NOMO-1 treated with DMSO at 0.1 percent for 48 hours (cell line): ENCODE results near the gene IFNK.

ENCODE experiments used
- DNase-seq: peaks from one replicate; lab custom pipeline; 2025; ENCODE audit not compliant: unreplicated experiment; lab: John Stamatoyannopoulos, UW

IFNK gene

DNA sequence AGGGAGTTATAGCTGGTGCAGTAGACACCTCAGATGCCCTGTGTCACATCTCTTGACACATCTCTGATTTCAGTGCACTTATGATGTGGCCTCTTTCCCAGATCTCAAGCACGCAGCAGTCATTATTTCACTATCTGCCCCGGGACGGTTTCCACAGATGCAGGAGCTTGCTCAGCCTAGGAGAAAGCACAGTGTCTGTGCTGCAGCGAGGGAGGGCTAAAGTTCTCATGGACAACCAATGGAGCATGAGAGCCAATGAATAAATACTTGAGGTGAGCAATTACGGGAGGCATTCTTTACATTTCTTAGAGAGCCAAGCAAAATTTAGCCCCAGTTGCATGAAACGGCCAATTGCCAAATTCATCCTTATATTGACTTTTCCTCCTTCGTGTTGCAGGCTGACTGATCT lies 12.9 kb downstream of the IFNK start:
- no peak for DNase-seq

DNA sequence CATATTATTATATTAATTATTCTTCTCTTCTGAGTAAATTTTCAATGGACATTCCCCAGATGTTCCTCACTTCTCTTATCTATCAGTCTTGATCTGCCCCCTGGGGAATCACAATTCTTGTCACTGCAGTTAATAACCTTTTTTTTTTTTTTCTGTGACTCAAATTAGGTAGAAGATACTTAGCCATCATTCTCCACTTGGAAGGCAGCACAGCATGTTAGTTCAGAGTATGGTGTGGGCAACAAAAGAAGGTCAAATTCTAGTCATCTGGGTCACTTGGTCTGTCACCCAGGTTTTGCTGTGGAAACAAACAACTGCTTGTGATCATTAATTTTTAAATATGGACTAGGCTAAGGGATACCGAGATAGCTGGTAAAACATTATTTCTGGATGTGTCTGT lies 13.7 kb downstream of the IFNK start:
- no peak for DNase-seq

DNA sequence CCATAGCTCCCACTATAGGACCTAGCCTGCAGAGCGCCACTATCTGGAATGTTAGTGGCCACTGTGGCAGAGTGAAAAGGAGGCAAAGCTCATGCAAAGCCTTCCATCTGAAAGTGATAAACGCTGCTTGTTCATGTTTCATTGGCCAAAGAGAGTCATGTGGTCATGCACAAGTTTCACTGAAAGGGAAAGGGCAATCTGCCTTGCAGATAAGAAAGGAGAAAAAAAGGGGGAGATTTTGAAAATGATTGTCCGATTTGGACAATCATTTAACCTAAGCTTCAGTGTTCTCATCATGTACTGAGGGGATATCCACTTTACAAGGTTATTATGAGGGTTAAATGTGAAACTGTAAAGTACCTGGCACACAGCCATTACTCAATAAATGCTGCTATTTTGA lies 14.6 kb downstream of the IFNK start:
- DNase-seq: no peak

DNA sequence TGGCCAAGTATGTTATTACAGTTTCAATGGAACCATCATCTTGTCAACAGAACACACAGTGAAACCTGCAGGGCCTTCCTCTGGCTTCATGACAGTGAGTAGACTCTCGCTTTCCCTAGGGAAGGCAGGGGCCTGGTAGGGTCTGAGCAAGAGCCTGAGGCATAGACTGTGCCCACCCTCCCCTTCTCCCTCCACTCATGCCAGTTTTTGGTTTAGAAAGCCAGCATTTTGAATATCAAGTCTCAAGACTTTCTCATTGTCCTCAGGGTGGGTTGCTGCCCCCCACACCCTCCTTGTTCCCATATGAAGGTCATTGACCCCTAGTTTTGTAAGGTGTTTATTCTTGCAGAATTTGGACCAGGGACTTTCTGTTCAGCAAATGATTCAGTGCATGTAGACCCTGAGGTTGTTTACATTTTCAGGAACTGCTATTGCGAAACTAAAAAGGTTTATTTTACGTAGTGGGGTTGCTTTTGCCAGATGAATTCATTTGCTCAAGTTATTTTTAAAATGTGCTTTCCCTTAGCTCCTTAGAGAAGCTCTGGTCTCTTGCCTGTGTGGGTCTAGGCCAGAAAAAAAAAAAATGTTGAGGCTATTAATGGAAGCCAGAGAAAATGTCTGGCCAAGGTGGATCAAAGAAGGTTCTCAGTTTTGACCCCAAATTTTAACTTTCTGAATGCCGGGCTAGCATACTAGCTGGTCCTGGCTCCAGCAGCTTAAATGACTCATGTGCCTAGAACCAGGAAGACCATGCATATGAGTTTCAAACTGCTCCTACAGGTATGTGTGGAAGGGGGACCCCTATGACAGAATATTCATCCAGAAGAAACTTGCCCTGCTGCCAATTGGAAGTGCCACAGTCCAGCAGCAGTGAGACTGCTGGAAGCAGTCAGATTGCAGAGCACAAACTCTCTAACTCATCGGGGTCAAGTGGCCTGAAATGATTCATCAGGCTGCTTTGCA lies 15.7 kb downstream of the IFNK start:
- DNase-seq: no peak

DNA sequence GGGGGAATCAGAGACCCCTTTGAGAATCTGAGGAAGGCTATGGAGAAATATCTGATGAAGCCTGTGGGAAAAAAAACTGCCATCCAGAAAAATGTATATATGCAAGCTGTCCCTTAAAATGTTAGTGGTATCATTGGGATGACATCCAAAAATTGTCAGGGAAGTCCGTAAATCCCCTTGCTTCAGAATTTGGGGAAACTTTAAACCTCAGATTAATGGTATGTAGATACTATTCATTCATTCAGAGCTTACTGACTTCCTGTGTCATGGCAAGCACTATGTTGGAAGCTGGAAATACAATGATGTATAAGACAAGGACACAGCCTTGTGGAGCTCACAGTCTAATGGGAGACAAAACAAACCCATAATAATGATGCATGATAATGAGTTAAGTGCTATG lies 16.4 kb downstream of the IFNK start:
- no peak for DNase-seq

DNA sequence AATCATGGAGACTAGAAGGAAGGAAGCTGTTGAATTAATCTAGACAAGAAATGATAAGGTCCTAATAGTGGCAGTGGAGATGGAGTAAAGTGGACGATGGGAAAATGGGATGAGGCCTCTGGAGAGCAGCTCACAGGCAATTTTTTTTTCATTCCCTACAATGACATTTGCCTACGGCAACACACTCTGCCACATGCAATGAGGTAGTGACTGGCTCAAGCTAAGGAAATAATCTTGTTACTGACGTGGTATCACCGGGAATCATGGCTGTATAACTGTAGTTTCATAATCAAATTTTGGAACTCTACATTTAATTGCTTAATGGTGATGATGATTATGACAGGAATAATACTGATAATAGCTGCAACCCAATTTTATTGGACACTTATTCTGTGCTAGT lies 17.6 kb downstream of the IFNK start:
- DNase-seq: no peak

DNA sequence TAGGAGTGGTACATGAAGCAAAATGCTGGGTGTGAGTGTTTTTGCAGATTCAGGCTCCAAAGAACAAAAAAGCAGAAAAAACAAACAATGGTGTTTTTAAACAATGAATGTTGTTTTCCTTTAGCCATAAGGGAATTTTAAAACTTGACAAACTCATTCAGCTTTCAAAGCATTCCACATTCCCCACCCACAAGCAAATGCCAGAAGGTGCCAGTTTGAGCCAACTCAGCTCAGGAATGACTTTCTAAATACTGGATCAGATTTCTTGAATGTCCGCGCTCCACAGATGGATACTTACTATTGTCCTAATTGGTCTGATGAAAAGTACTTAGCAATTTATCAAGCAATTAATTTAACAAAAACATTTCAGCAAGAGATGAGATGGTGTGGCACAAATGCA lies 18.4 kb downstream of the IFNK start:
- DNase-seq: no peak

DNA sequence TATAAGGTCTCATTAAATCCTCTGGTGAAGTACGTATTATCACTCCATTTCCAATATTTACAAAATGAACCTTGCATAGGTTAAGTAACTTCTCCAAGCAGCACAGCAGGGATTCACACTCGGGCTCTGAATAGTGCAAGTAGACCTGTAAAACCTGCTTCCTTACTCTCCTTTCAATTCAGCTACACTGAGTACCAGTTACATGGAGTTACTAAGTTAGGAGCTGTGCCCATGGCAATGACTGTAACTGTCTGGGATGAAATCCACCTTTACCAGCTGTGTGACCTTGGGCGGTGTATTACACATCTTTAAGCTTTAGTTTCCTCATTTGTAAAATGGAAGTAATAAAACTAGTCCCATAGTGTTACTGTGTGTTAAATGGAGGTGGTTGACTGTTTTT lies 21.4 kb downstream of the IFNK start:
- no peak for DNase-seq

DNA sequence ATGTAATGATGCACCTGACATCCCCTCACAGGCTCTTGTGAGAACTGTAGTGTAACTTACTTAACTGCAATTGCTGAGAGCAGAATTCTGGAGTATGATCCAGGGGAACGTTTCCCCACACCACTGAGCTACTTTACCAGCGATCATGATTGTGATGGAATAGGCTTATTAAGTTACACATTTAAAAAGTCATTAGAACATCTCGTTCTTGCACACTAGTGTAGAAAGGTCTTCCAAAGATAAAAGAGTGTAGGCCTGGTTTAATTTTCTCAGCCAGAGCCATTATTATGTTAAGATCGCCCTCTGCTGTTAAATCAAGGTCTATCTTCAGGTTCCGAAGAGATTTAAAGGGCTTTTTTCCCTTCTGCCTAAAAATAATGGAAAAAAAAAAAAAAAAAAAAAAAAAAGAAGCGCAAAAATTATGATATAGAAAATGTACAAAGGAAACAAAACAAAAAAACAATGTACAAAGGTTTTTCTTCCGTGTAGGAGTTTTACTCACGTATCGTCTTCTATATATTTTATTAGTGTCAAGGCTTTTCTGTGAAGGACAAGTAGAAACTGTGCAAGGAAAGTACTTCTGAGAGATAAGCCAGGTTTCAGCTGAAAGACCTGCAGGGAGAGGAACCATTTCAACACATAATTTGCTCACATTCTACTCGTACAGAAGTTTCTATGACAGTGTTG lies 24.1 kb downstream of the IFNK start:
- no peak for DNase-seq

DNA sequence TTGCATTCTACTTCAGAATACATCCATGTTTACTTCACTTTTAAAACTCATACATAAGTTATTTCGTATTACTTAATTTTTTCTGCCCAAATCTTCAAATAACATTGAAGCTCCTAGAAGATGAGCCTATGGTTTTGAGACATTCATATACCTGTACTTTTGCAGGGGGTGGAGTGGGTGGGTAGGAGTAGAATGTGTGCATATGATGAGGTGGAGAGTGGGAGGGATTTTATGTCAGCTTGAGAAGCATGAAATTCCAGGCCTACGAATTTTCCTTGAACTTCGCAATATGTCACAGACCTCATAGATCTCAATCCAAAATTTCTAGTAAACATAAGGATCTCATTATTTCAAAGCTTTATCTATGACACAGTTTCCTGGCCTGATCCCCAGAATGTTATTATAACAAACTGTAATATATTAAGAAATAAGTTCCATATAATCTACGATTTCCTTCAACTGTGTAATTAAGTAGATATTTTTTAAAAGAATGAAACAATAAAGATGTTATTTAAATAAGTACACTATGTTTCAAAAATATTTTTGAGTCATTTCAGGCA lies 25.2 kb downstream of the IFNK start:
- no peak for DNase-seq

DNA sequence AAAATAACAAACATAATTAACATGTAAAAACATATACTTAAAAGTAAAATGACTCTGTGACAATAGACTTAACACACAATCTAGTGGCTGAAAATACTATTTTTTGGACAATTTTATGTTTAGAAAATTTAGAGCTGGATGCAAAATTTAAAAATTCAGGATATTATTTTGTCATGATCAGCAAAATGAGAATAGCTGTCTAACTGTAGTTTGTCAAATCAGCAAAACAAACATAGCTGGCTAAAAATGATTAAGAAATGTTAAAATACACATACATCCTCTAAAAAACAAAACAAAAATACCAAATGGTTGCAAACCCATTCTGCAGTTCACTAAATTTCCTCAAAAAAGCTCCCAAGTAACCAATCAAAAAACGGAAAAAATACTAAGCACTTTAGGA lies 30.6 kb downstream of the IFNK start:
- no peak for DNase-seq

DNA sequence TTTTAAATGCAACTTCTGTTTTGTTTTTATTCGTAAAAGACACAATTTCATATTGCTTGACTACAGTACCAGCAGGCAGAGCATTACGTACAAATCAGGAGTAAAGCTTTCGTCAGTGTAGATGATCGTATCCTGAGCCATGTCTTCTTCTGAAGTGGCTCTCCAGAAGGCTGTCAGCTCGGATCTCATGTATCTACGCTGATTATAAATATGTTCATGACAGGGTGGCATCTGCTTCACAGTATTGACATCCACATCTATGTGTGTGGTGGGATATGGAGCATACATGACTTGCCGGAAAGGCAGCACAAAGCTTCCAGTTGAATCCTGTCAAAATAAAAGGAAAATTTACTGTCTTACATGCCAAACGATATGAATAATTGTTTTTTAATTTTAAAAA lies 32.4 kb downstream of the IFNK start:
- no peak for DNase-seq

DNA sequence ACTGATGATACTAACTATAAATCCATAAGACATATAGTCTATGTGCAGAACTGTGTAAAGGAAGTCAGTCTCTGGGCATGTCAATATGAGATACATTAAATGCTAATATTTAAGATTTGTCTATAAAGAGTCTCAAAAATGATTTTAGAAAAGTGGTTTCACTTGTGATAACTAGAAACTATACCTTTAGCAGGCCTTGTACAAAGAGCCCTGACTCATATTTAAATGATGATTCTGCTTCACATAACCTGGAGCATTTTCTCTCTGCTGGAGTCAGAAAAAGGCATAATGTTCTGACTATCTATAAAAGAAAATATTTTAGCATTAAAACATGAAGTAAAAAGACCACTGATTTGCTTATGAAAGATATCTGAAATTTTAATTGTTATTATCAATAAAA lies 34.2 kb downstream of the IFNK start:
- no peak for DNase-seq

DNA sequence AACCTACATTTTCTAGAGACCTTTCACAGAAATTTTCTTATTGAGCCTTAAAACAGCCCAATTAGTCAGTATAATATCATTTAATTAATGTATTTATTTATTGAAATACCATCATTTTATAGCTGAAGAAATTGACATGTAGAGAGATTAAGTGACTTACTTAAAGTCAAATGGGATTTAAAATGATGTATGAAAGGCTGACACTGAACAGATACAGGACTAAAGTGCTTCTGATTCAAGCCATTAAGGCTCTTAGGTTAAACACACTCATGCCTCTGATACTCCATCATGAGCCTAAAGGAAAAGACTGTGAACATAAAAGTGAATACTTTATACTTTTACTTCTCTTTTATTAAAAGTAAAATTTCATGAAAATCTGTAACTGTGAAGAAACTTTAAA lies 36.4 kb downstream of the IFNK start:
- DNase-seq: no peak

DNA sequence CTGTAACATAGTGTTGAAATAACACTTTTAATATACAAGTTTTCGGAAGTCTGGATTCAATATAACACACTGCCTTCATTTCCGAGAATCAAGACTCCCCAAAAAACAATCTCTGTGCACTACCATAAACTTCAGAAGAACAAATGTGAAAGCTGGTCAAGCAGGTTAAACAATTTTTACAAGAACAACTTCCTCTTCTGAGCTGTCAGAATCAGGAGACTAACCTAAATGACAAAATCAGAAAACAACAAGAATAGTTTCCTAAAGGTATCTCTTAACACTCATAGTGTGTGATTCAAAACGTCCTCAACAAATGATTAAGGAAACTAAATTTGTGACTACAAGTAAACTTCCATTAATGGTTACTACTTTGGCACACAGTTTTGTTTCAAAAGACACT lies 37.6 kb downstream of the IFNK start:
- DNase-seq: no peak

DNA sequence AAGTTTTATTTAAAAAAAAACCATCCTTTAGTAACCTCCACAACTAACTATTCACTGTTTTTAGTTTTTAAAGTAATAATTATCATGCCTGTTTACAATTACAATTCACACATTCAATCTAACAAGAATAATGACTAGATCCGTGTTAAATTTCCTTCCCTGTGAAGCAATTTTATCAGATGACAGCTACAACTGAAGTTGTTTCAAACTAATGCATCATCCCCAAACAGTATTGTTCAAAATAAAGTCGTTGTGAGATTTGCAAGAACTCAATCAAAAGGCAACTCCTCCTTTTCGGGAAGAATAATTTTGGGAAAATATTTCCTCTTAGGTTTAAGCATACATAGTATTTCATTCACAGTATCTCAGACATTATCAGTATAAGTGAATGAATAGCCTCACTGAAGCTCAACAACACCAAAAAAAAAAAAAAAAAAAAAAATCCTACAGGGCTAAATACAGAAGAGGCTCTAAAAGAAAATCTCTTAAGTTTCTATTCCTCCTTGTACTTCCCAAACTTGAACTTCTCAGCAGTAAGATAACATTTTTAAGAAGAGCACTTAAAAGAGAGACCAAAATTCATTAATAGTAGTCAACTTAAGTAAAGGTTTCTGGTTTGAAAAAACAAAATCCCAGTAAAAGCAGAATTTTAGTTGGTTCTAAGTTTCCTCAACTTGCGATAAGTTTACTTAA lies 39.8 kb downstream of the IFNK start:
- no peak for DNase-seq

DNA sequence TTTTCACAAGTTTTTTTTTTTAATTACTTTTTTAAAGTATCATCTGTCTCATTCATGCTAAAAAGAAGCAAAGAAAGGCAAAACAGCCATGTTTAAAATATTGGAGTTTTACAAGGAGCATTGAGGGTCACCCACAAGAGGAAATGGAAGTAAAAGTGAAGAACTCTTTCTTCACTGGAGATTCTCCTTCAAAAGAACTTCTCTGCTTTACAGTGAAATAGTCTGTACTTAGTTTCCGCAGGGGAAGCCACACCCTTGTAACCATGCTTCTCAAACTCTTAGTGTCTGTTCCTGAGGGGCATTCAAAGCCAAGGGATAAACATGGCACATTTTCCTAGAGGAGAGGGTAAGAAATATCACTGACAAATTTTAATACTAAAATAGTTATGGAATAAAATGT lies 40.6 kb downstream of the IFNK start:
- no peak for DNase-seq

DNA sequence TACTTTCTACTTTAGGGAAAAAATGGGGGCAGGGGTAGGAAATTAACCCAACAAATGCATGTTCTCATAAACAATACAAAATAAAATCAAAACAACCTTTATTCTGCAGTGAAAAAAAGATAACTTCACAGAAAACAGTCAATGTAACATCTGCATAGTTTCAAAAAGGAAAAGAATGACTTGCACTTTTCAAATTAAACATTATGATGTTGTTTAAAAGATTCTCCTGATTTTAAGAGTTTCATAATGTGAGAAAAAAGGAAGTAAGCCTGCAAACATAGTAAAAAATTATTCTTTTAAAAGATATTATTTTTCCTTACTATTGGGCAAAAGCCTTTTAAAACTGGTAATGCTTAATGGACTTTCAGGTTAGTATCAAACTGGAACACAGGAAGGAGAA lies 41.6 kb downstream of the IFNK start:
- DNase-seq: no peak

DNA sequence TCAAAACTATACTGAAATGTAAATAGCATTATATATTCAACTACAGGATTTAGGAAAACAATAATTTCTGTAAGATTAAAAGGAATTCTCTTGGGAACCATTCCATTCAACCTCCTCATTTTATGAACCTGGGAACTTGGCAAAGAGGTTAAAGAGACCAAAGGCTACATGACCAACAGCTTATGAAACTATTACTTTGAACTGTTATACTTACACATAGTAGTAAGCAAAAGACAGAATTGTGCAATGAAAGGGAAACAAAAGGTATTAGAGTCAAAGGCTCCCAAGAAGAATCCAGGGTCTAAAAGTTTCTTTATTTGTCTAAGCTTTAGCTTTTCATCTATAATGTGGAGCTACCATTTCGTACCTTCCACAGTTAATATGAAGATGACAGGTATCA lies 42.0 kb downstream of the IFNK start:
- no peak for DNase-seq

DNA sequence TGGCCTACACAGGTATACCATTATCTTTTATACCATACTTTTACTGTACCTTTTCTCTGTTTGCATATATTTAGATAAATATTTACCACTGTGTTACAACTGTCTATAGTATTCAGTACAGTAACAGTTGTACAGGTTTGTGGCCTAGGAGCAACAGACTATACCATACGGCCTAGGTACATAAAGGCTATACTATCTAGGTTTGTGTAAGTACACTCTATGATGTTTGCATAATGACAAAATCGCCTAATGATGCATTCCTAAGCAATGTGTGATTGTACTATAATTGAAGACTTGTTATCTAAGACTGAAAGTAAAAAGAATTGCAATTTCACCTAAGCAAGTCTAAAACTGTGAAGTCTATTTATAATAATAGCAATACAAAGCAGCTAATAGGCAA lies 45.3 kb downstream of the IFNK start:
- DNase-seq: no peak

DNA sequence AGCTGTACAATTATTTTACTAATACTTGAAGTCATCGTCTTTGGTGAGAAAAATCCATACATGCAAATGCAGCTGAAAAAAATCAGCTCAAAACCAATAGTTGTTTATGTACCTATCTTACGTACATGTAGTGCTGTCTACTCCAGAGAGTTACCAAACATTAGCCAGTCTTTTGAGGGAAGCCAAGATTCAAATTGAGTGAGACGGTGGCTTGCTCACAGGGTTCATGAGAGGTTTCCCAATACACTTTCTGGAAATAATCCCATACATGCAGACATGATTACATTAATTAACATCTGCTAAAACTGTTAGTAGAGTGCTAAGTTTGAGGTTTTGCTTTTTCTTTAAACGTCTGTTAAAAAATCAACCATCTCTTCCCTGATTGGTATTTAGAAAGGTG lies 46.9 kb downstream of the IFNK start:
- DNase-seq: no peak

DNA sequence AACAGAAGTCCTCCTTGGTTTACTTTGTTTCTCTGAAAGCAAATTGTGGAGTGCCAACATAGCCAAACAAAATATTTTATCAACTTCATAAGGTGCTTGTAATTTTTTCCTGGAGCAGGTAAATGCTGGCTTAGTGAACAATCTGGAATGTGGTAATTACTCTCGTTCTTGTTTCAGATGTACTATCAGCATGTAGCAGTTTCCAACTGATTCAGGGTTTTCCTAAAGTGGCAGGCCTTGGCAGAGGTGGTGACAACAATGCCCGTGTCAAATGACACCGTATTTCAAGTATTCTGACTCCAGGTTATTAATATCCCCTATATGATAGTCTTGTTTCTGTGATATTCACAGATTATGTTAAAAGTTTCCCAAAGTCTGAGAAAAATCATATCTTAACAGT lies 48.0 kb downstream of the IFNK start:
- no peak for DNase-seq
